Measurements from ENCODE around the gene HDAC11. TPM values are rescaled to one million over a fixed set of nuclear protein-coding genes. Genes with fewer than 3 reads are reported as not detected.

The HDAC11 gene
- total and polyA plus RNA-seq, 2 of the 13 experiments (the other 11 are each of a cell fraction or from before 2014, with no cell fraction given) = 13.7 to 33.1 TPM

DNA sequence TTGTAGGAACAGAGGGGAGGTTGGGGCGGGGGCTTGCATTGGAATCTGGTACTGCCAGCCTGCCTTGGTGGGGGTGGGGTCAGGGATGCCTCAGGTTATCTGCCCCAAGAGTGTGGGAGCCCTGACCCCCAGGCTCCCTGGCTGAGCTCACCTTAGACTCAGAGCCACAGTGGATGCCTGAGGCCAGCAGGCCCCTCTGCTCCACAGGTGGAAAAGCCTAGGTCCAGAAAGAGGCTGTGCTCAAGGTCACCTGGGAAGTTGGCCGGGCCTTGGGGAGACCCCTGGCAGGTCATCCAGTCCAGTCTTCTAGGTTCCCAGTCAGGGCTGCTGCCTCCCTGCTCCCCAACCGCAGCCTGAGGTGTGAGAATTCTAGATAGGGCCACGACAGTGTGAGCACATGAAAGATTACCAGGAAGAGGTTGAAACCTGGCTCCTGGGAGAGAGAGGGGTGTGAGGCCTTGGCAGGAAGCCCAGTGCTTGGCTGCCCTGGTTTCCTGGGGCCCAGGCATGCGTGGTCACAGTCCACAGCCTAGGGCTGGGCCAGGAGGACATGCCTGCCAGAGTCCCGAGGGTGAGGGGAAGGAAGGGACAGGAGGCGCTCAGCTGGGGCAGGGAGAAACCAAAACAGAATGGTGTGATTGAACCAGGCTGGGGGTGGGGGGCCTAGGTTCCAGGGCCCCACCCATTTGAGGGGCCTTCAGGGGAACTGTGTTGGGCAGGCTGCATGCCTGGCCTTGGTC, 4.9 kb downstream of the HDAC11 start (continued):
- TF ChIP-seq THRA (CRISPR knock-in tag; IDR thresholded peaks at IDR 0.05; ENCODE audit: borderline replicate concordance) = peak; percentile 54; the same call in 1 of the 2 replicates
- no peak; the same call in 1 of the 2 replicates for TF ChIP-seq TOPORS (CRISPR knock-in tag; IDR thresholded peaks at IDR 0.05)
- no peak for TF ChIP-seq NFRKB (IDR thresholded peaks at IDR 0.05)
- TF ChIP-seq KDM3A (CRISPR knock-in tag; IDR thresholded peaks at IDR 0.05; ENCODE audit: low read depth) = no peak
- no peak for TF ChIP-seq SP140L (CRISPR knock-in tag; IDR thresholded peaks at IDR 0.05; ENCODE audit: borderline replicate concordance)
- TF ChIP-seq ELF3 (CRISPR knock-in tag; IDR thresholded peaks at IDR 0.05) = peak; percentile 98
- TF ChIP-seq, protein P1, sequence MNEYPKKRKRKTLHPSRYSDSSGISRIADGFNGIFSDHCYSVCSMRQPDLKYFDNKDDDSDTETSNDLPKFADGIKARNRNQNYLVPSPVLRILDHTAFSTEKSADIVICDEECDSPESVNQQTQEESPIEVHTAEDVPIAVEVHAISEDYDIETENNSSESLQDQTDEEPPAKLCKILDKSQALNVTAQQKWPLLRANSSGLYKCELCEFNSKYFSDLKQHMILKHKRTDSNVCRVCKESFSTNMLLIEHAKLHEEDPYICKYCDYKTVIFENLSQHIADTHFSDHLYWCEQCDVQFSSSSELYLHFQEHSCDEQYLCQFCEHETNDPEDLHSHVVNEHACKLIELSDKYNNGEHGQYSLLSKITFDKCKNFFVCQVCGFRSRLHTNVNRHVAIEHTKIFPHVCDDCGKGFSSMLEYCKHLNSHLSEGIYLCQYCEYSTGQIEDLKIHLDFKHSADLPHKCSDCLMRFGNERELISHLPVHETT (CRISPR knock-in tag; conservative IDR thresholded peaks at IDR 0.05) = peak; percentile 41; the same call in 1 of the 2 replicates
- peak; percentile 96 for TF ChIP-seq TBX2 (CRISPR knock-in tag; IDR thresholded peaks at IDR 0.05; ENCODE audit: borderline replicate concordance)
- no peak for TF ChIP-seq RFX1 (IDR thresholded peaks at IDR 0.05)
- TF ChIP-seq GATA4 (IDR thresholded peaks at IDR 0.05; ENCODE audit: borderline replicate concordance, low read depth) = 0 out of 2 replicates have a peak, but pooled peaks have one; percentile 22
- TF ChIP-seq FOXK1 (CRISPR knock-in tag; IDR thresholded peaks at IDR 0.05; ENCODE audit: borderline replicate concordance, low read depth) = peak; percentile 43; the same call in 1 of the 2 replicates
- TF ChIP-seq NR2F1 (CRISPR knock-in tag; IDR thresholded peaks at IDR 0.05) = no peak
- TF ChIP-seq KLF16 (CRISPR knock-in tag; IDR thresholded peaks at IDR 0.05) = peak in 1 of 2 experiments; percentile 80; a peak in 1 of 4 replicates
- no peak for TF ChIP-seq IKZF4 (CRISPR knock-in tag; IDR thresholded peaks at IDR 0.05; ENCODE audit: borderline replicate concordance, low read depth, not compliant biosample characterization)
- TF ChIP-seq MAFF (IDR thresholded peaks at IDR 0.05; ENCODE audit: low read depth, low read length) = no peak
- no peak for TF ChIP-seq NR1H2 (CRISPR knock-in tag; IDR thresholded peaks at IDR 0.05; ENCODE audit: borderline replicate concordance, low read depth)
- TF ChIP-seq FOXO1 (CRISPR knock-in tag; IDR thresholded peaks at IDR 0.05) = peak; percentile 77; the same call in 1 of the 2 replicates
- peak; percentile 77; the same call in 1 of the 2 replicates for TF ChIP-seq NFKB2 (CRISPR knock-in tag; IDR thresholded peaks at IDR 0.05; ENCODE audit: borderline replicate concordance)
- TF ChIP-seq NFKBIZ (CRISPR knock-in tag; IDR thresholded peaks at IDR 0.05) = 0 out of 2 replicates have a peak, but pooled peaks have one; percentile 38
- no peak for TF ChIP-seq MTF1 (CRISPR knock-in tag; IDR thresholded peaks at IDR 0.05)
- TF ChIP-seq ZC3H13 (CRISPR knock-in tag; IDR thresholded peaks at IDR 0.05) = peak; percentile 63; the same call in 1 of the 2 replicates
- no peak for TF ChIP-seq KDM1A (CRISPR knock-in tag; IDR thresholded peaks at IDR 0.05)
- TF ChIP-seq, protein P2, sequence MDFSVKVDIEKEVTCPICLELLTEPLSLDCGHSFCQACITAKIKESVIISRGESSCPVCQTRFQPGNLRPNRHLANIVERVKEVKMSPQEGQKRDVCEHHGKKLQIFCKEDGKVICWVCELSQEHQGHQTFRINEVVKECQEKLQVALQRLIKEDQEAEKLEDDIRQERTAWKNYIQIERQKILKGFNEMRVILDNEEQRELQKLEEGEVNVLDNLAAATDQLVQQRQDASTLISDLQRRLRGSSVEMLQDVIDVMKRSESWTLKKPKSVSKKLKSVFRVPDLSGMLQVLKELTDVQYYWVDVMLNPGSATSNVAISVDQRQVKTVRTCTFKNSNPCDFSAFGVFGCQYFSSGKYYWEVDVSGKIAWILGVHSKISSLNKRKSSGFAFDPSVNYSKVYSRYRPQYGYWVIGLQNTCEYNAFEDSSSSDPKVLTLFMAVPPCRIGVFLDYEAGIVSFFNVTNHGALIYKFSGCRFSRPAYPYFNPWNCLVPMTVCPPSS (IDR thresholded peaks at IDR 0.05) = no peak
- 0 out of 2 replicates have a peak, but pooled peaks have one; percentile 25 for TF ChIP-seq CC2D1A (CRISPR knock-in tag; IDR thresholded peaks at IDR 0.05)
- TF ChIP-seq, protein P3, sequence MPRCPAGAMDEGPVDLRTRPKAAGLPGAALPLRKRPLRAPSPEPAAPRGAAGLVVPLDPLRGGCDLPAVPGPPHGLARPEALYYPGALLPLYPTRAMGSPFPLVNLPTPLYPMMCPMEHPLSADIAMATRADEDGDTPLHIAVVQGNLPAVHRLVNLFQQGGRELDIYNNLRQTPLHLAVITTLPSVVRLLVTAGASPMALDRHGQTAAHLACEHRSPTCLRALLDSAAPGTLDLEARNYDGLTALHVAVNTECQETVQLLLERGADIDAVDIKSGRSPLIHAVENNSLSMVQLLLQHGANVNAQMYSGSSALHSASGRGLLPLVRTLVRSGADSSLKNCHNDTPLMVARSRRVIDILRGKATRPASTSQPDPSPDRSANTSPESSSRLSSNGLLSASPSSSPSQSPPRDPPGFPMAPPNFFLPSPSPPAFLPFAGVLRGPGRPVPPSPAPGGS (CRISPR knock-in tag; IDR thresholded peaks at IDR 0.05) = peak; percentile 77
- TF ChIP-seq TRIM24 (CRISPR knock-in tag; IDR thresholded peaks at IDR 0.05) = no peak

Data from HepG2 (cell line).